CD4-positive, alpha-beta T cell (primary cell): ENCODE measurements around the gene SLC2A6. TPM values are rescaled to one million over a fixed set of nuclear protein-coding genes. Genes with fewer than 3 reads are reported as not detected.

ENCODE experiments used
- ATAC-seq: fragments of 200-7000 bp; cut with Tn5 transposase; one replicate; pipeline ENCODE4 v1.10.0; 2022; ENCODE audit warnings: mild to moderate bottlenecking; ENCODE audit not compliant: poor library complexity
- CTCF ChIA-PET: fragments of 350-600 bp; sonication (Branson Sonifier 250); formaldehyde crosslinking; loops from one replicate; lab custom pipeline; 2021; ENCODE audit warnings: antibody characterized with exemption, inconsistent platforms; lab: Charles Lee
- POLR2A ChIA-PET: fragments of 350-600 bp; sonication (Branson Sonifier 250); formaldehyde crosslinking; loops from one replicate; lab custom pipeline; 2021; ENCODE audit warnings: antibody characterized with exemption, inconsistent platforms; lab: Charles Lee
- DNase-seq, 14 experiments: peaks; one replicate each; pipeline ENCODE4 v3.0.0-alpha.2; 2013 to 2020; ENCODE audit warnings: mixed read lengths in 2 of 14
- H3K27ac ChIP-seq, 2 donors: one replicate each; pipeline versions ENCODE4 v1.5.1 to v1.7.0; 2013; ENCODE audit warnings: low read length in 2 of 2, low read depth in 1 of 2, mild to moderate bottlenecking in 1 of 2
- H3K27me3 ChIP-seq, 2 experiments: 1 replicate in 1 of 2; 2 replicates in 1 of 2; pipeline versions ENCODE4 v1.6.1 to v1.7.0; 2013; ENCODE audit warnings: low read length in 2 of 2, control low read depth in 1 of 2, mild to moderate bottlenecking in 1 of 2, moderate library complexity in 1 of 2; ENCODE audit not compliant: insufficient read depth in 2 of 2, control insufficient read depth in 1 of 2
- H3K36me3 ChIP-seq: one replicate; pipeline ENCODE4 v1.6.1; 2013; ENCODE audit warnings: low read length, control low read depth; ENCODE audit not compliant: insufficient read depth
- H3K4me1 ChIP-seq: one replicate; pipeline ENCODE4 v1.6.1; 2013; ENCODE audit warnings: low read length, control low read depth; ENCODE audit not compliant: insufficient read depth
- H3K4me3 ChIP-seq: one replicate; pipeline ENCODE4 v1.5.1; 2013; ENCODE audit warnings: mild to moderate bottlenecking, low read length, moderate library complexity
- H3K9me3 ChIP-seq, 2 experiments: 1 replicate in 1 of 2; 2 replicates in 1 of 2; pipeline versions ENCODE4 v1.6.1 to v1.7.0; 2013; ENCODE audit warnings: low read length in 2 of 2, mild to moderate bottlenecking in 2 of 2, control low read depth in 1 of 2, moderate library complexity in 1 of 2; ENCODE audit not compliant: control insufficient read depth in 1 of 2, insufficient read depth in 1 of 2
- H3K27ac Mint-ChIP-seq: one replicate; pipeline ENCODE4 v1.8.0; 2020; ENCODE audit warnings: mixed read lengths
- H3K27me3 Mint-ChIP-seq: one replicate; pipeline ENCODE4 v1.8.0; 2021; ENCODE audit warnings: mixed read lengths
- H3K36me3 Mint-ChIP-seq: one replicate; pipeline ENCODE4 v1.8.0; 2021; ENCODE audit warnings: low read depth, mixed read lengths
- H3K4me1 Mint-ChIP-seq: one replicate; pipeline ENCODE4 v1.8.0; 2021; ENCODE audit warnings: low read depth, mixed read lengths
- H3K4me3 Mint-ChIP-seq: one replicate; pipeline ENCODE4 v1.8.0; 2020; ENCODE audit warnings: mild to moderate bottlenecking, mixed read lengths
- H3K9me3 Mint-ChIP-seq: one replicate; pipeline ENCODE4 v1.8.0; 2020; ENCODE audit warnings: mixed read lengths
- intact Hi-C, 2 experiments: fragments of 100-400 bp; cut with DNase I in 1 of 2; cut with micrococcal nuclease in 1 of 2; formaldehyde crosslinking; loops; one replicate each; pipeline versions ENCODE4 v1.15.1 to v1.9.0; 2023 to 2025; cut with DNase I, micrococcal nuclease
- total RNA-seq, 174 experiments: library from RNA in 2 of 174; stranded (reverse) in 2 of 174; gene quantifications; one replicate each; pipeline ENCODE4 v1.2.3 and lab custom pipeline; 2021 to 2026
- TF ChIP-seq, protein P1 (sequence below): fragments of 200-600 bp; IDR thresholded peaks from one replicate; pipeline ENCODE4 v1.8.0; 2022; ENCODE audit warnings: antibody characterized with exemption, mild to moderate bottlenecking

SLC2A6 gene
- total RNA-seq, 2 experiments from 2014 or later, result 1.8 to 3.2 TPM

DNA sequence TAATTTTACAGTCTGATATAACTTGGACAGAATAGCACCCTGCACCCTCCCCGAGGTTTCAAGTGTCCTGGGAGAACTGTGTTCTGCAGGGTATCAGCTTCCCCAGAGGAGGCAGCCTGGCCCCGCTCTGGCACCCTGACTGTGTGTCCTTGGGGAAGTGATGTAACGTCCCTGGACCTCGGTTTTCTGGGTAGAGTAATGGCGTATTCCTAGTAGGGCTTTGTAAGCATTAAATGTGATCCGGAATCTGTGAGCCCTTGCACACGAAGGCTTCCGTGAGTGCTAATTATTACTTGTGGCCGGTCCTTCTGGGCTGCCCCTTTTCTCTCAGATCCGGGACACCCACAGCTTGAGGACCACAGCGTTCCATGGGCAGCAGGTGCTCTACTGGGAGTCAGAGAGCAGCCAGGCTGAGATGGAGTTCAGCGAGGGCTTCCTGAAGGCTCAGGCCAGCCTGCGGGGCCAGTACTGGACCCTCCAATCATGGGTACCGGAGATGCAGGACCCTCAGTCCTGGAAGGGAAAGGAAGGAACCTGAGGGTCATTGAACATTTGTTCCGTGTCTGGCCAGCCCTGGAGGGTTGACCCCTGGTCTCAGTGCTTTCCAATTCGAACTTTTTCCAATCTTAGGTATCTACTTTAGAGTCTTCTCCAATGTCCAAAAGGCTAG is 20.1 kb downstream of the SLC2A6 start:
- peak overlapping the region; percentile 69 for H3K4me3 ChIP-seq
- POLR2A ChIA-PET, result interaction anchor here (0.6 to 2.4 kb wide), 5 partner anchors 41 to 428 kb away, joined by 3 to 11 read pairs (median 4); partner anchors contain the start of genes GTF3C5 and REXO4
- peak in 1 of 14 experiments; percentile 50 for DNase-seq

DNA sequence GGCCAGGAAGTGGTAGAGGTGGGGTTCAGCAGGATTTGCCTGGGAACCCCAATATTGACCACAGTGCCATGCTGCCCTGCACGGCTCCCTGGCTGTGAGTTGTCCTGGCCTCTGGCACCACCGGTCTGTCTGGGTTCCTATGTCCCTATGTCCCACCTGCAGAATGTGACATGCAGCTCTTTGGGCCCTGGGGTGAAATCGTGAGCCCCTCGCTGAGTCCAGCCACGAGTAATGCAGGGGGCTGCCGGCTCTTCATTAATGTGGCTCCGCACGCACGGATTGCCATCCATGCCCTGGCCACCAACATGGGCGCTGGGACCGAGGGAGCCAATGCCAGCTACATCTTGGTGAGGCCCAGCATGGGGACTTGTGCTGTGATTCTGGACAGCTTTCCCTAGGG is 21.2 kb downstream of the SLC2A6 start:
- CTCF ChIA-PET, result no interaction called here
- Histone ChIP-seq H3K4me1 (peaks cover 18% of the 10 kb centered on the region), H3K4me3 (no peak overlapping the region), H3K27ac (no peak overlapping the region), H3K36me3 (no peaks in the 10 kb centered on the region), H3K9me3 (peaks cover 0 to 3% of the 10 kb centered on the region in 2 experiments), H3K27me3 (peaks cover 0 to 2% of the 10 kb centered on the region in 2 experiments)
- intact Hi-C loops, result loop anchor here in 1 of 2 experiments (2.0 kb wide), 1 partner anchor 39 kb away; the partner anchor contains the start of gene REXO4
- ATAC-seq, result no peak
- TF ChIP-seq, protein P1, sequence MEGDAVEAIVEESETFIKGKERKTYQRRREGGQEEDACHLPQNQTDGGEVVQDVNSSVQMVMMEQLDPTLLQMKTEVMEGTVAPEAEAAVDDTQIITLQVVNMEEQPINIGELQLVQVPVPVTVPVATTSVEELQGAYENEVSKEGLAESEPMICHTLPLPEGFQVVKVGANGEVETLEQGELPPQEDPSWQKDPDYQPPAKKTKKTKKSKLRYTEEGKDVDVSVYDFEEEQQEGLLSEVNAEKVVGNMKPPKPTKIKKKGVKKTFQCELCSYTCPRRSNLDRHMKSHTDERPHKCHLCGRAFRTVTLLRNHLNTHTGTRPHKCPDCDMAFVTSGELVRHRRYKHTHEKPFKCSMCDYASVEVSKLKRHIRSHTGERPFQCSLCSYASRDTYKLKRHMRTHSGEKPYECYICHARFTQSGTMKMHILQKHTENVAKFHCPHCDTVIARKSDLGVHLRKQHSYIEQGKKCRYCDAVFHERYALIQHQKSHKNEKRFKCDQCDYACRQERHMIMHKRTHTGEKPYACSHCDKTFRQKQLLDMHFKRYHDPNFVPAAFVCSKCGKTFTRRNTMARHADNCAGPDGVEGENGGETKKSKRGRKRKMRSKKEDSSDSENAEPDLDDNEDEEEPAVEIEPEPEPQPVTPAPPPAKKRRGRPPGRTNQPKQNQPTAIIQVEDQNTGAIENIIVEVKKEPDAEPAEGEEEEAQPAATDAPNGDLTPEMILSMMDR, result no peak
- Mint-ChIP-seq H3K4me1 (peaks cover 23% of the 10 kb centered on the region), H3K27me3 (no peaks in the 10 kb centered on the region), H3K4me3 (no peak overlapping the region), H3K9me3 (no peaks in the 10 kb centered on the region), H3K27ac (no peak overlapping the region), H3K36me3 (peaks cover 4% of the 10 kb centered on the region)
- no peak for DNase-seq
- POLR2A ChIA-PET, result interaction anchor here (2.4 kb wide), 1 partner anchor 40 kb away, joined by 10 read pairs; the partner anchor contains the start of gene REXO4

More for the DNA sequence above, 20.1 kb downstream of the SLC2A6 start:
- Mint-ChIP-seq H3K9me3 (no peaks in the 10 kb centered on the region), H3K27me3 (no peaks in the 10 kb centered on the region), H3K36me3 (peaks cover 4% of the 10 kb centered on the region), H3K4me3 (peak overlapping the region; percentile 95), H3K4me1 (peaks cover 23% of the 10 kb centered on the region), H3K27ac (no peak overlapping the region)
- ATAC-seq, result no peak
- intact Hi-C loops, result loop anchor here in 1 of 2 experiments (1.0 to 2.0 kb wide), 2 partner anchors 40 to 122 kb away; partner anchors contain the start of genes REXO4 and SURF6
- Histone ChIP-seq H3K9me3 (peaks cover 0 to 3% of the 10 kb centered on the region in 2 experiments), H3K27me3 (peaks cover 0 to 2% of the 10 kb centered on the region in 2 experiments), H3K27ac (peak overlapping the region in 1 of 2 donors; percentile 82), H3K4me1 (peaks cover 18% of the 10 kb centered on the region), H3K36me3 (no peaks in the 10 kb centered on the region)
- CTCF ChIA-PET, result interaction anchor here (1.5 kb wide), 1 partner anchor 42 kb away, joined by 3 read pairs; no protein-coding TSS in a partner anchor
- TF ChIP-seq, protein P1, result no peak

DNA sequence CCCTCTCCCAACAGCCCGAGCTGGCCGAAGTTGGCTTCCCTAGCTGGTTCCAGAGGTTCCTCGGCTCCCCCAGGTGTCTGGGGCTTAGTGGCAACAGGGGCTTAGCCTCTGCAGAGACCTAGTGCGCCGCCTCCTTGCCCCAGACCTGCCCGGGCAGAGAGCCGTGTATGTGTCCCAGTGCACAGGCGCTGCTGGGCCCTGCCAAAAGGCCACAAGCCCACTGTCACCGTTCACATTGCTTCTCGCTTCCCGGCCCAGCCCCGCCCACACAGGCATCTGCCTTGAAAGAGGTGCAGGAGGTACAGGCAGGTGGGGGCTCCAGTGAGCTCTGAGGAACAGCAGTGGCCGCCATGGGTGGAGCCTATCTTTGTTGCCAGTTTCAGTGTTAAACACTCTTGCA is 21.7 kb downstream of the SLC2A6 start:
- intact Hi-C loops, result no loop called here
- Mint-ChIP-seq H3K27me3 (no peaks in the 10 kb centered on the region), H3K9me3 (no peaks in the 10 kb centered on the region), H3K36me3 (peaks cover 4% of the 10 kb centered on the region), H3K4me1 (peaks cover 23% of the 10 kb centered on the region), H3K27ac (no peak overlapping the region), H3K4me3 (no peak overlapping the region)
- DNase-seq, result no peak
- ATAC-seq, result no peak
- TF ChIP-seq, protein P1, result no peak
- no peak overlapping the region for H3K4me3 ChIP-seq
- CTCF ChIA-PET, result no interaction called here
- peaks cover 0 to 3% of the 10 kb centered on the region in 2 experiments for H3K9me3 ChIP-seq
- H3K4me1 ChIP-seq, result peaks cover 18% of the 10 kb centered on the region
- POLR2A ChIA-PET, result no interaction called here
- H3K27me3 ChIP-seq, result peaks cover 0 to 2% of the 10 kb centered on the region in 2 experiments
- no peak overlapping the region for H3K27ac ChIP-seq
- H3K36me3 ChIP-seq, result no peaks in the 10 kb centered on the region
